NCI-H510A (cell line): ENCODE data around the gene PPIE.
"Not testable (repeated sequence)": the region's sequence is repeated elsewhere in the genome, so short reads cannot be mapped to it uniquely, and the experiment has no call there.

ENCODE experiments used
- DNase-seq: peaks from one replicate; lab custom pipeline; 2025; lab: John Stamatoyannopoulos, UW

PPIE gene

GRCh38 chr1:39777896-39778295 lies 39.2 kb downstream of the PPIE start:
- not testable (repeated sequence) for DNase-seq

- DNase-seq: not testable (repeated sequence)
Measured at GRCh38 chr1:39778463-39779099, 39.9 kb downstream of the PPIE start.

- peak; percentile 80 for DNase-seq
Measured at GRCh38 chr1:39779137-39779536, 40.5 kb downstream of the PPIE start.

- DNase-seq: no peak
Measured at GRCh38 chr1:39779821-39780220, 41.1 kb downstream of the PPIE start.

GRCh38 chr1:39781349-39781715 lies 42.6 kb downstream of the PPIE start:
- no peak for DNase-seq

- no peak for DNase-seq
Measured at GRCh38 chr1:39782103-39782502, 43.4 kb downstream of the PPIE start.

GRCh38 chr1:39782685-39783084 lies 44.0 kb downstream of the PPIE start:
- DNase-seq: not testable (repeated sequence)

- DNase-seq: peak; percentile 79
Measured at GRCh38 chr1:39786303-39787107, 47.8 kb downstream of the PPIE start.

- not testable (repeated sequence) for DNase-seq
Measured at GRCh38 chr1:39787108-39787375, 48.4 kb downstream of the PPIE start.

- DNase-seq: no peak
Measured at GRCh38 chr1:39787468-39787867, 48.8 kb downstream of the PPIE start.

- peak; percentile 99 for DNase-seq
Measured at GRCh38 chr1:39787964-39788363, 49.3 kb downstream of the PPIE start.

GRCh38 chr1:39788426-39788757 lies 49.7 kb downstream of the PPIE start:
- peak; percentile 100 for DNase-seq

- peak; percentile 100 for DNase-seq
Measured at GRCh38 chr1:39788758-39789570, 50.3 kb downstream of the PPIE start, which contains the start of gene BMP8B. BMP8B (minus strand) TSS chr1:39788865; CDS start chr1:39788485, 380 bp downstream.

GRCh38 chr1:39789571-39790110 lies 51.0 kb downstream of the PPIE start:
- DNase-seq: no peak

GRCh38 chr1:39791838-39792237 lies 53.2 kb downstream of the PPIE start:
- no peak for DNase-seq

GRCh38 chr1:39795651-39796050 lies 57.0 kb downstream of the PPIE start:
- DNase-seq: no peak

GRCh38 chr1:39798859-39799769 lies 60.4 kb downstream of the PPIE start:
- peak; percentile 100 for DNase-seq

- peak; percentile 100 for DNase-seq
Measured at GRCh38 chr1:39799770-39800470, 61.2 kb downstream of the PPIE start.

GRCh38 chr1:39800471-39800835 lies 61.8 kb downstream of the PPIE start:
- DNase-seq: no peak

- DNase-seq: peak; percentile 90
Measured at GRCh38 chr1:39802496-39803260, 64.0 kb downstream of the PPIE start.
